Measurements from ENCODE around the gene GLDN.

The GLDN gene

DNA sequence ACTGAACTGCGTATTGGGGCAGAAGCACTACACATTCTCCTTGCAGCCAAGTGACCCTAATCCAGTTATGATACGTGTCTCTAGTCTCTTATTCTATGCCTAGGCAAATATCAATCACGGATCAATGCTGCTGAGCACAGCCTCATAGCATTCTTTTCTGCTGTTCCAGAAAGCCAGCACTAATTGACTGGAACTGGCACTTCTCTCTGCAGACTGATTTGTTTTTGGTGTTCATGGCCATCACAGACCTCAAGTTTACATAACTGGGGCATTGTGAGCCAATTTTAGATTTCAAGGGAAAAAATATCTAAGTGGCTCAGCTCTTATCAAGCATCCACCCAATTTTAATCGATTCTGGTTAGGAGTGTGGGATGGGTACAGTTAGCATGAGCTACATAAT, 37.9 kb downstream of the GLDN start:
- no peak for DNase-seq (ENCODE audit: low read depth)
- TF ChIP-seq, protein P1, sequence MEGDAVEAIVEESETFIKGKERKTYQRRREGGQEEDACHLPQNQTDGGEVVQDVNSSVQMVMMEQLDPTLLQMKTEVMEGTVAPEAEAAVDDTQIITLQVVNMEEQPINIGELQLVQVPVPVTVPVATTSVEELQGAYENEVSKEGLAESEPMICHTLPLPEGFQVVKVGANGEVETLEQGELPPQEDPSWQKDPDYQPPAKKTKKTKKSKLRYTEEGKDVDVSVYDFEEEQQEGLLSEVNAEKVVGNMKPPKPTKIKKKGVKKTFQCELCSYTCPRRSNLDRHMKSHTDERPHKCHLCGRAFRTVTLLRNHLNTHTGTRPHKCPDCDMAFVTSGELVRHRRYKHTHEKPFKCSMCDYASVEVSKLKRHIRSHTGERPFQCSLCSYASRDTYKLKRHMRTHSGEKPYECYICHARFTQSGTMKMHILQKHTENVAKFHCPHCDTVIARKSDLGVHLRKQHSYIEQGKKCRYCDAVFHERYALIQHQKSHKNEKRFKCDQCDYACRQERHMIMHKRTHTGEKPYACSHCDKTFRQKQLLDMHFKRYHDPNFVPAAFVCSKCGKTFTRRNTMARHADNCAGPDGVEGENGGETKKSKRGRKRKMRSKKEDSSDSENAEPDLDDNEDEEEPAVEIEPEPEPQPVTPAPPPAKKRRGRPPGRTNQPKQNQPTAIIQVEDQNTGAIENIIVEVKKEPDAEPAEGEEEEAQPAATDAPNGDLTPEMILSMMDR (IDR thresholded peaks at IDR 0.05; ENCODE audit: low read depth, low read length, missing control alignments), result no peak
- in situ Hi-C loops (cut with HindIII; ENCODE audit: low sequenced_read_pairs), result no loop called here
- no peak overlapping the region for H3K4me3 ChIP-seq (ENCODE audit: low read depth, low read length)

DNA sequence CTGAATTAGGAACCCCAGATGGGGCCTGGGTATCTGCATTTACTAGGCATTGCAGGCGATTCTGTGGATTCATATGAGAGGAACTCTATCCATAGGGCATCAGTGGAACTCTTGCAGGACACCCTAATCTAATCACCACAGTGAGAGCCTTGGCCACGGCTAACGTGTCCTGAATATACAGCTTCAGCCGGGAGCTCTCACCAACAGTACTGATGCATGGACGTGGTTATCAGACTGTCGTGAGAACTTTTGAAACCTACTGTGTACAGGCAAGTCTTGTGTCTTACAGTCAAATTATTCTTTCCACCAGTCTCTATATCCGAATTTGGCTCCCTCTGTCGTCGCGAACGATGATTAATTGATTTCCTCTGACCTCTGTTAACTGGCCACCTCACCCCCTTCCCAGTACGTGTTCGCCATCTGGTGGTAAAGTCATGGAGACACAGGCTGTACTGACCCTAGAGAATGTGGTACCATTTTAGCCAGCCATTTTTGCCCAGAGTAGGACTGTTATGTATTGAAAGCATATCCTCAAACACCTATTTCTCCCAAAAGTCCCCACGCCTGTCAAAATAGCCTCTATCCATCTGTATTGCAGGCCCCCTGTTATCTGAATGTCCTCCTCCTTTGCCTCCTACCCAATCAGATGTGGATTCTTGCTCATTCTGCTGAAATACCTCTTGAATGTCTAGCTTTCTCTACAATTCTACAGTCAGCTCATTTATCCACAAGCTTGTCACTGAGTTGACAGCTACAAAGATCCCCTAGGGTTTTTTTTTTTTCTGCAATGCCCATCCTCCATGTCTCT, 39.7 kb downstream of the GLDN start:
- in situ Hi-C loops (cut with HindIII; ENCODE audit: low sequenced_read_pairs), result no loop called here
- no peak overlapping the region for H3K4me3 ChIP-seq (ENCODE audit: low read depth, low read length)
- TF ChIP-seq, protein P1 (IDR thresholded peaks at IDR 0.05; ENCODE audit: low read depth, low read length, missing control alignments), result peak; percentile 92
- peak; percentile 50 for DNase-seq (ENCODE audit: low read depth)

DNA sequence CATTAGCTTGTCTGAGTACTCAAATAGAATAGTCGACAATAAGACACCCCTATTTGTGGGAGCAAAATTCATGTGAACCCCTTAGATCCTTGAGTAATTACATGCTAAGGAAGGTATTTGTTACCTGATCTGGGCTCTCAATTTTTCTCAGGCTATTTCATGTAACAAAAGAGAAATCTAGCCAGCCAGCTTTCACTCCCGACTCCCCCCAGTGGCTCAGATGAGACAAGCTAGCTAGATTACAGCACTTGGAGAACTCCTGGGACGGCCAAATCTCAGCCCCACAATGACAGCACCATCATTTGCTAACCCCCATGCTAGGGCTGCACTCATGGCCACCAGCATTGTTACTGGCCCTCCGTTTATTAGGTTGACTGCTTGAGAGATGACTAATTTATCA, 41.3 kb downstream of the GLDN start:
- H3K4me3 ChIP-seq (ENCODE audit: low read depth, low read length), result no peak overlapping the region
- in situ Hi-C loops (cut with HindIII; ENCODE audit: low sequenced_read_pairs), result no loop called here
- peak; percentile 32 for DNase-seq (ENCODE audit: low read depth)
- TF ChIP-seq, protein P1 (IDR thresholded peaks at IDR 0.05; ENCODE audit: low read depth, low read length, missing control alignments), result peak; percentile 89

DNA sequence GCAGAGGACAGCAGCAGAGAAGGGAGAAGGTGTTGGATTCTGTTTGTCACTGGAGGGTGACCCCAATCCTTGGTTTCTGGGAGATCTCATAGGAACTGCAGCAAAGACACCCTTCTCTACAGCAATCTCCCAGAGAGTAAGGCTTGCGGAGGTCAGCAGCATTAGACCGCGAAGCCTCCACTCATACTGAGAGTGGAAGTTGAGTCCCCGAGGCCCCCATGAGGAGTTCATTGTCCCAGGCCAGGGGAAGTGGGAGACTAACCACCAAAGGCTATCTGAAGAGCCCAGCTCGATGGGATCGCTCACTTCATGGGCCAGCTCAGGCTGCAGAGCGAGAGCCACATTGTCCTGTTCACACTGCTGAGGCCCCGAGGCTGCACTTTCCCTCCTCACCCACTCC, 44.6 kb downstream of the GLDN start:
- no peak for DNase-seq (ENCODE audit: low read depth)
- in situ Hi-C loops (cut with HindIII; ENCODE audit: low sequenced_read_pairs), result no loop called here
- TF ChIP-seq, protein P1 (IDR thresholded peaks at IDR 0.05; ENCODE audit: low read depth, low read length, missing control alignments), result no peak
- H3K4me3 ChIP-seq (ENCODE audit: low read depth, low read length), result no peak overlapping the region

DNA sequence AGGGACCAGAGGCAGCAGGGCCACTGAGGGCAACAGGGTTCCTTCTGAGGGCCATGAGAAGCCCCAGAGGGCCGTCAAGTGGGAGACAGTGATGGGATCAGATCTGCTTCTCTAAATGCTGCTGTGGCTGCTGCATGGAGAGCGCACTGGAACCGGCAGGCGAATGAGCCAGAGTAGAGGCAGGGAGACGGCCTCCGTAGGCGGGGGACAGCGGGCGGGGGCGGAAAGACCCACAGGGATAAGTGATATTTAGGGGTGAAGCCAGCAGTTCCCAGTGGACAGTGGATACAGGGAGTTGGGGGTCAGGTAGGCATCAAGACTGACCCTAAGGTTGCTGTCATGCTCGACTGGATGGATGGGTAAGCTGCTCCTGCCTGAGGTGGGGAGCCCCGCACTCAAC, 45.0 kb downstream of the GLDN start:
- no peak overlapping the region for H3K4me3 ChIP-seq (ENCODE audit: low read depth, low read length)
- no peak for DNase-seq (ENCODE audit: low read depth)
- TF ChIP-seq, protein P1 (IDR thresholded peaks at IDR 0.05; ENCODE audit: low read depth, low read length, missing control alignments), result no peak
- in situ Hi-C loops (cut with HindIII; ENCODE audit: low sequenced_read_pairs), result no loop called here

DNA sequence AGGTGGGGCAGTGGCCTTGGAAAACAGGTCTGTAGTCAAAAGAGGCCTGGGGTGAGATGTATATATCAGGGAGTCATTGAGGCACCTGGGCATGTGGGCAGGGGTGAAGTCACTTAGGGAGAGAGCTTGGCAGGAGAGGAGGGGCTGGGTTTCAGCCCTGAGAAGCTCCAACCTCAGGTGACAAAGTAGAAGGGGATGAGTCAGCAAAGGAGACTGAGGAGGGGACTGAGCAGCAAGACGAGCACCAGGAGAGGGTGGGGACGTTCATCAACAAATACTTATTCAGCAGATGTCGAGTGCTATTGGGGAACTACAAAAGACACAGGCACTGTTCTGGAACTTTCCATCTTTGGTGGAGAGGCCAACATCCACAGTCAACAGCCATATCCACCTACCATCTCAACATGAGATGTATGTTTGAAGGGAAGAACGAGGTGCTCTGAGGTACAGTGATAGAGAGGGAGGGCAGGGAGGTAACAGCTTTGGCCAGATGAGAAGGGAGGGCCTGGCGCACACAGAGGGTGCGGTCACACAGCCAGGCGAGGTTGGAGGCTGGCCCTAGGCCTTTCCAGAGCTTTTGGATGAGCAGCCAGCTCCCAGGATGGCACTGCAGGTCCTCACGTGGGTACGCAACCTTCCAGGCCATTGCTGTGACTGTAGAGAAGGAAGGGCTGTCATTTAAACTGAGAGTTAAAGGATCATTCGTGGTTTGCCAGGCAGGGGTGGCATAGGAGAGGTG, 45.7 kb downstream of the GLDN start:
- in situ Hi-C loops (cut with HindIII; ENCODE audit: low sequenced_read_pairs), result no loop called here
- TF ChIP-seq, protein P1 (IDR thresholded peaks at IDR 0.05; ENCODE audit: low read depth, low read length, missing control alignments), result no peak
- DNase-seq (ENCODE audit: low read depth), result no peak
- H3K4me3 ChIP-seq (ENCODE audit: low read depth, low read length), result no peak overlapping the region

All from astrocyte of the cerebellum (primary cell).